NCI-H1048 (cell line): ENCODE measurements around the gene SF3A1.
"Not testable (repeated sequence)": the region's sequence is repeated elsewhere in the genome, so short reads cannot be mapped to it uniquely, and the experiment has no call there.

Experiments used
- DNase-seq: peaks from one replicate; lab custom pipeline; 2025; lab: John Stamatoyannopoulos, UW

SF3A1 gene, protein sequence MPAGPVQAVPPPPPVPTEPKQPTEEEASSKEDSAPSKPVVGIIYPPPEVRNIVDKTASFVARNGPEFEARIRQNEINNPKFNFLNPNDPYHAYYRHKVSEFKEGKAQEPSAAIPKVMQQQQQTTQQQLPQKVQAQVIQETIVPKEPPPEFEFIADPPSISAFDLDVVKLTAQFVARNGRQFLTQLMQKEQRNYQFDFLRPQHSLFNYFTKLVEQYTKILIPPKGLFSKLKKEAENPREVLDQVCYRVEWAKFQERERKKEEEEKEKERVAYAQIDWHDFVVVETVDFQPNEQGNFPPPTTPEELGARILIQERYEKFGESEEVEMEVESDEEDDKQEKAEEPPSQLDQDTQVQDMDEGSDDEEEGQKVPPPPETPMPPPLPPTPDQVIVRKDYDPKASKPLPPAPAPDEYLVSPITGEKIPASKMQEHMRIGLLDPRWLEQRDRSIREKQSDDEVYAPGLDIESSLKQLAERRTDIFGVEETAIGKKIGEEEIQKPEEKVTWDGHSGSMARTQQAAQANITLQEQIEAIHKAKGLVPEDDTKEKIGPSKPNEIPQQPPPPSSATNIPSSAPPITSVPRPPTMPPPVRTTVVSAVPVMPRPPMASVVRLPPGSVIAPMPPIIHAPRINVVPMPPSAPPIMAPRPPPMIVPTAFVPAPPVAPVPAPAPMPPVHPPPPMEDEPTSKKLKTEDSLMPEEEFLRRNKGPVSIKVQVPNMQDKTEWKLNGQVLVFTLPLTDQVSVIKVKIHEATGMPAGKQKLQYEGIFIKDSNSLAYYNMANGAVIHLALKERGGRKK

GRCh38 chr22:30356449-30357235, at the start of gene SF3A1, which contains the start of gene CCDC157:
Gene SF3A1, minus strand, starts transcription at chr22:30356894. Its CDS starts 102 bp downstream, at chr22:30356792.
Gene CCDC157, plus strand, starts transcription at chr22:30357007. Its CDS starts 8,994 bp downstream, at chr22:30366001.
- DNase-seq = peak; percentile 71

- DNase-seq = no peak
Observed at GRCh38 chr22:30406400-30406799, 49.7 kb upstream of the SF3A1 start.

GRCh38 chr22:30405731-30406130, 49.0 kb upstream of the SF3A1 start:
- DNase-seq = no peak

GRCh38 chr22:30404307-30404706, 47.6 kb upstream of the SF3A1 start:
- DNase-seq = no peak

GRCh38 chr22:30402766-30403104, 46.0 kb upstream of the SF3A1 start:
- DNase-seq = not testable (repeated sequence)

DNA sequence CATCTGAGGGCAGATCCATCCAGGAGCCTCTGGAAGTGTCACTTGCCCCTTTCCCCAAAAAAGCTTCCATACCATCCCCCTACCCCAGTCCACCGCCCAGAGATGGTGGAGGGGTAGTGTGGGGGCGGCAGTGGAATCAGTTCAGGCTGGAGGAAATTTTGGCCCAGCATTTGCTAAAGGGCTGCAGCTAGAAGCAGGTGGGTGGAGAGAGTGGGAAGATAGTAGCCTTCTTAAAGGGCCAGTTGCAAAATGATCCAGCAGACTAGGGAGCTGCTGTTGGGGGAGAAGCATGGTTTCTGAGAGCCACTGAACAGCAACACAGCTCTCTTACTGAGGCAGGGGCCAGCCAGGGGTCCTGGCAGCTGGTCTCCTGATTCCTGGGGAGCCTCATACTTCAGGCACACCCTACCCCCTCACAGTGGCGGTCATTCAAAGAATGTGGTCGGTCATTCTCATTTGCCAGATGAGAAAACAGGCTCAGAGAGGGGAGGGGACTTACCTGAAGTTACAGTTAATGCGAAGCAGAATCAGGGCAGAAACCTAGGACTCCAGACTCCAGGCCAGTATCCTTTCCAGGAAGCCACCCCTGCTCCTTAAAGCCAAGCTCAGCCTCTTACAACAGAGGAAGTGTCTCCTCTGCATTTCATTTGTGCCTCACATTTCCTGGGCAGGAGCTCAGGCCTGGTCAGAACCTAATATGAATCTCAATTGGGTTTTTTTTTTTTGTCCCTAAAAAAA, 45.5 kb upstream of the SF3A1 start:
- DNase-seq = no peak

DNA sequence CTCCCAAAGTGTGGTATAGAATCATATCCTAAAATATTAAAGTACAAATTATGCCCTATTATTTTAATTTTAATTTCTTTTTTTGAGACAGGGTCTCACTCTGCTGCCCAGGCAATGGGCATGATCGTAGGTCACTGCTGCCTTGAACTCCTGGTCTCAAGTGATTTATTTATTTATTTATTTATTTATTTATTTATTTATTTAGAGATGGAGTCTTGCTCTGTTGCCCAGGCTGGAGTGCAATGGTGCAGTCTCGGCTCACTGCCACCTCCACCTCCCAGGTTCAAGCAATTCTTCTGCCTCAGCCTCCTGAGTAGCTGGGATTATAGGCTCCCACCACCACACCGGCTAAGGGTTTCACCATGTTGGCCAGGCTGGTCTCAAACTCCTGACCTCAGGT, 44.3 kb upstream of the SF3A1 start:
- not testable (repeated sequence) for DNase-seq

- no peak for DNase-seq
Observed at GRCh38 chr22:30400159-30400558, 43.5 kb upstream of the SF3A1 start.

GRCh38 chr22:30399718-30400117, 43.0 kb upstream of the SF3A1 start:
- no peak for DNase-seq

GRCh38 chr22:30398685-30399680, 42.3 kb upstream of the SF3A1 start:
- DNase-seq = no peak

- no peak for DNase-seq
Observed at GRCh38 chr22:30397656-30398635, 41.3 kb upstream of the SF3A1 start.

DNA sequence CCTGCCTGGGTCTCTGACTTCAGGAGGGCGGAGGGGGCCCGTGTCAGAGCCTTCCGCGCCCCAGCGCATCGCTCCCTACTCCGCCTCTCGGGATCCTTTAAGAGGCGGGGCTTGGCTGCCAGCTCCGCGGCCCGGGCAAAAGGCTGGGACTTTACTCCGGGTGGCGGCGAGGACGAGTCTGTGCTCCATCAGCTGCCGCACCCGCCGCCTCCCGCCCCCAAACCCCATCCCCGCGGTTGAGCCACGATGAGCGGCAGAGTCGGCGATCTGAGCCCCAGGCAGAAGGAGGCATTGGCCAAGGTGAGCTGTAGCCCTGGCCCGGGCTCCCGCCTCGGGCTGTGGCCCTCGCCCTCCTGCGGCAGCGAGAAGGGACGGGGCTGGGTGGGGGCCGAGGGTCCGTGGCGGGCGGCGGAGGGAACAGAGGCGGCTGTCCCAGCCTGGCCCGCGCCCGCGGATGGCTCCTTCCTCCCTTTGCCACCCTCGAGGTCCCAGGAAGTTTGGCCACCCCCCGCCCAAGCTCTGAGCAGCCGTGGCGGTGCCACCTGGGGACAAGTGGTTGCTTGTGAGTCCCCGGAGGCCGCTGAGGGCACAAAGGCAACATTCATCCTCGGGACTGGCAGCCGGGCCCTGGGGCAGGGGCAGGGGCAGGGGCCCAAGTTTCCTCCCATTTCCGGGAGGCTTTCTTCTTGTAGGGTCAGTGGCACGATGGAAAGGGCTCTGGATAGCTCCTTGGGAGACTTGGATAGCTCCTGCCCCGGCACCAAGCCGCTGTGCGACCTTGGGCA, 40.4 kb upstream of the SF3A1 start, which contains the start of gene SEC14L2:
Gene SEC14L2 (plus strand): TSS at position 148 of the 785 bp plus-strand sequence. CDS start 99 bp downstream, at position 247.
- DNase-seq = peak; percentile 24

GRCh38 chr22:30393885-30394284, 37.2 kb upstream of the SF3A1 start:
- DNase-seq = no peak

DNA sequence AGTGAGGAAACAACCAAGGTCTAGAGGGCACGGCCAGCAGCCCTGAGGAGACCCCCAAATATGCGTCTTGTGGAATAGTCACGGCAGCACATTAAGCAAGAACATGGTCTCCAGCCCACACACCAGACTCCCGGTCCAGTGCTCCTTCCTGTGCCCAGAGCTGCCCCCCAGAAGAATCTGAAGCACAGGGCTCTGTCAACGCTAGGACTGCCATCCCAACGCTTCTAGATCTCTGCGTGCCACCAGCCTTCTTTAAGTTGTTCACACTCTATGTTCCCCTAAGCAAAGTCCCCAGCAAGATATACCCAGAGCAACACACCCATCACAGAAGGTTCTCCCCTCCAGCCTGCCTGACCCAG, 36.6 kb upstream of the SF3A1 start:
- no peak for DNase-seq

- no peak for DNase-seq
Observed at GRCh38 chr22:30392661-30393321, 36.1 kb upstream of the SF3A1 start.

DNA sequence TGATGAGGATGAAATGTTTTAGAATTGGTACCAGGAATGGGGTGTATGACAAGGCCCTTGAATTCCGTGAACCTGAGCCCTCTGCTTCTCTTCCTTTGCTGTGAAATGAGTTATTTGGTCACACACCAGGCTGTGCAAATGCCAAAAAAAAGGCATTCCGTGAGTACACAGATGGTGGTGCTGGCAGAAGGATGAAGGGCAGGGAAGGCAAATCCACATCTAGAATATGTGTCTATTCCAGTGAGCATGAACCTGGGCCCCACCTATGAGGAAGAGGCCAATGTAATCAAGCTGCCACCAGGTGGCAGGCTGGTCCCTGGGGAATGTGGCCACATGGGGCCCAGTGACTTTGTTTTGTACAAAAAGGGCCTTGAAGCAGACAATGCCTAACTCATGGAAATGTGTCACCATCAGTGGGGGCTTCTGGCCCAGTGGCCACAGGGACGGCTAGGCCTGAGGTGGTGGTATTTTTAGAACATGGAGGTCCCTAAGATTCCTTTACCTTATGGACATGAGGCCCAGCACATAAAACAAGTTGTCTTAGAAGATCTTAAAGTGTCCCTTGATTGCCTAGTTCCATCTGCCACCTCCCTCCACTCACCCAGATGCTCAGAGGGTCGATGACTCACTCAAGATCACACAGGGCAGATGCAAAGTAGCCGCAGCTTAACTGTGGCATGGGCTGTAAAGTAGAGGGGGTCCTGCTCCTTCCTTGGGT, 34.4 kb upstream of the SF3A1 start:
- DNase-seq = peak; percentile 27
